ENCODE results near the gene DLGAP1. TPM values are rescaled to one million over a fixed set of nuclear protein-coding genes. Genes with fewer than 3 reads are reported as not detected.

The DLGAP1 gene
- total and polyA plus RNA-seq, 2 of the 8 experiments (the other 6 are each of a cell fraction or from before 2014, with no cell fraction given) = 11.8 to 16.9 TPM

DNA sequence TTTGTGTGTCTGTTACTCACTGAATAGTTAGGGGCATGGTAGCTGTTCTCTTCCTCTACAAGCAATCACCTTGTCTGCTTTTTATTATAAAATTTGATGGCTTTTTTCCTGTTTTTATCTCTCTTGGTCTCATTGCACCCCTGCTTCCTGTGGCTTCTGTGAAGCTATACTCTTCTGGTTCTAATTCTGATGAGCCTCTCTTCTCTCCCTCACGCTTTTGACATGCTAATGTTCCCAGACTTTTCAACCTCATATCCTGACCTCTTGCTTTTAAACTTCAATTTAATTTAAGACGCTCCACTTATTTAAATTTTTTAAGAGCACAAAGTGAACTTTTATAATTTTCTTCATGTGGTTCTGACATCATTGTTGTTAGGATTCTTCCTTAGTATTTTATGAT, 361.4 kb downstream of the DLGAP1 start:
- H3K18ac ChIP-seq (ENCODE audit: extremely low read depth, low read length) = no peak overlapping the region; the same call in 1 of the 2 replicates
- H3K14ac ChIP-seq (ENCODE audit: insufficient read length) = no peak overlapping the region
- H3K23me2 ChIP-seq (ENCODE audit: low read depth, low read length) = no peaks in the 10 kb centered on the region
- H3K4me1 ChIP-seq (replicated peaks in 1 of 4; ENCODE audit: control insufficient read depth in 3 of 4, insufficient read depth in 4 of 4, low read length in 3 of 4) = peaks cover 0 to 2% (median 0%) of the 10 kb centered on the region in 4 experiments; a peak in 2 of 7 replicates
- no peak overlapping the region for H2BK120ac ChIP-seq (replicated peaks; ENCODE audit: low read depth, low read length)
- H2AFZ ChIP-seq (ENCODE audit: low read length) = no peak overlapping the region
- H2BK15ac ChIP-seq (ENCODE audit: low read length) = no peak overlapping the region
- 12% methylated on average over 2 of the region's 2 CpGs; no CpG with 5 or more reads in 1 of the 2 experiments for WGBS, 2 experiments (ENCODE audit: extremely low coverage in 1 of 2, insufficient coverage in 1 of 2, insufficient read length in 1 of 2, insufficient replicate concordance in 2 of 2, low coverage in 1 of 2, low lambda C conversion rate in 2 of 2, missing lambda C conversion rate in 1 of 2)
- ChIA-PET POLR2A (ENCODE audit: partially characterized antibody) (interaction anchor here (1.2 kb wide), 1 partner anchor 20 kb away, joined by 3 read pairs; no protein-coding TSS in a partner anchor), CTCF (ENCODE audit: partially characterized antibody) (interaction anchor here (4.5 kb wide), 1 partner anchor 13 kb away, joined by 24 read pairs; no protein-coding TSS in a partner anchor)
- H2BK5ac ChIP-seq (ENCODE audit: low read depth, low read length) = no peak overlapping the region
- H3K27ac ChIP-seq (ENCODE audit: low read depth, low read length) = no peak overlapping the region
- no peak overlapping the region for H3K4me2 ChIP-seq (ENCODE audit: insufficient read depth in 1 of 2, low read depth in 2 of 2, low read length in 2 of 2)
- FAIRE-seq = peak; percentile 79
- H3K79me1 ChIP-seq (ENCODE audit: low read depth, low read length) = no peaks in the 10 kb centered on the region
- no peak for DNase-seq (ENCODE audit: low read depth in 1 of 2, low spot score in 2 of 2)
- no peak overlapping the region for H2BK20ac ChIP-seq (ENCODE audit: low read length)
- H4K20me1 ChIP-seq (replicated peaks in 1 of 2; ENCODE audit: control insufficient read depth in 1 of 2, insufficient read depth in 2 of 2, low read length in 2 of 2) = no peaks in the 10 kb centered on the region
- H3K27me3 ChIP-seq (replicated peaks in 1 of 4; ENCODE audit: control insufficient read depth in 3 of 4, extremely low read depth in 1 of 4, insufficient read depth in 3 of 4, low read length in 3 of 4) = no peaks in the 10 kb centered on the region
- H4K91ac ChIP-seq (replicated peaks; ENCODE audit: insufficient read length, low read length) = no peak overlapping the region
- H3K9ac ChIP-seq (replicated peaks in 1 of 4; ENCODE audit: extremely low read depth in 1 of 4, low read depth in 3 of 4, low read length in 3 of 4) = no peak overlapping the region
- no peak overlapping the region for H4K8ac ChIP-seq (ENCODE audit: extremely low read depth, insufficient read depth, low read length)
- no peaks in the 10 kb centered on the region; a peak in 2 of 8 replicates for H3K36me3 ChIP-seq (ENCODE audit: control insufficient read depth in 2 of 4, insufficient read depth in 4 of 4, low read length in 3 of 4)
- H3K9me3 ChIP-seq (ENCODE audit: insufficient read depth in 2 of 2, low read depth in 1 of 2, low read length in 1 of 2) = no peaks in the 10 kb centered on the region; a peak in 1 of 4 replicates
- no peak overlapping the region for H2BK12ac ChIP-seq (ENCODE audit: low read depth, low read length)
- no peak overlapping the region for H2AK5ac ChIP-seq (ENCODE audit: low read depth, low read length)
- H3K79me2 ChIP-seq (ENCODE audit: control insufficient read depth in 1 of 2, insufficient read depth in 2 of 2, low read length in 2 of 2) = no peaks in the 10 kb centered on the region
- H3K56ac ChIP-seq (replicated peaks; ENCODE audit: insufficient read length, low read depth, low read length) = no peak overlapping the region
- no peak overlapping the region for H3K23ac ChIP-seq (ENCODE audit: insufficient read length)
- TF ChIP-seq YY1 (IDR thresholded peaks at IDR 0.05; ENCODE audit: low read depth, low read length) (no peak), RBBP5 (IDR thresholded peaks at IDR 0.05; ENCODE audit: borderline replicate concordance, low read depth, low read length) (no peak), MAX (IDR thresholded peaks at IDR 0.05) (no peak)
- H3K4me3 ChIP-seq (ENCODE audit: extremely low read depth in 1 of 4, insufficient read depth in 2 of 4, low read depth in 3 of 4, low read length in 4 of 4) = peak overlapping the region in 1 of 4 experiments; percentile 24; a peak in 1 of 8 replicates
- peak overlapping the region; percentile 86 for H4K5ac ChIP-seq (ENCODE audit: insufficient read length, low read depth, low read length)
- no peak overlapping the region for H3K4ac ChIP-seq (replicated peaks; ENCODE audit: insufficient read length, low read depth, low read length)
